Activated T-cell treated with anti-CD3 and anti-CD28 coated beads for 4 hours (primary cell): ENCODE data around the gene CROCC.
"Not testable (repeated sequence)": the region's sequence is repeated elsewhere in the genome, so short reads cannot be mapped to it uniquely, and the experiment has no call there.

ENCODE experiments used
- DNase-seq: peaks from one replicate; pipeline ENCODE4 v3.0.0-alpha.2; 2020

Gene CROCC

GRCh38 chr1:16921391-16922185 is at the start of gene CROCC:
TSS of gene CROCC (plus strand) at chr1:16921931. CDS start at chr1:16922019, 88 bp downstream.
- DNase-seq, result no peak

- DNase-seq, result not testable (repeated sequence)
Observed at GRCh38 chr1:16872152-16873075, 49.3 kb upstream of the CROCC start.

- DNase-seq, result peak; percentile 54
Observed at GRCh38 chr1:16873076-16873879, 48.5 kb upstream of the CROCC start.

DNA sequence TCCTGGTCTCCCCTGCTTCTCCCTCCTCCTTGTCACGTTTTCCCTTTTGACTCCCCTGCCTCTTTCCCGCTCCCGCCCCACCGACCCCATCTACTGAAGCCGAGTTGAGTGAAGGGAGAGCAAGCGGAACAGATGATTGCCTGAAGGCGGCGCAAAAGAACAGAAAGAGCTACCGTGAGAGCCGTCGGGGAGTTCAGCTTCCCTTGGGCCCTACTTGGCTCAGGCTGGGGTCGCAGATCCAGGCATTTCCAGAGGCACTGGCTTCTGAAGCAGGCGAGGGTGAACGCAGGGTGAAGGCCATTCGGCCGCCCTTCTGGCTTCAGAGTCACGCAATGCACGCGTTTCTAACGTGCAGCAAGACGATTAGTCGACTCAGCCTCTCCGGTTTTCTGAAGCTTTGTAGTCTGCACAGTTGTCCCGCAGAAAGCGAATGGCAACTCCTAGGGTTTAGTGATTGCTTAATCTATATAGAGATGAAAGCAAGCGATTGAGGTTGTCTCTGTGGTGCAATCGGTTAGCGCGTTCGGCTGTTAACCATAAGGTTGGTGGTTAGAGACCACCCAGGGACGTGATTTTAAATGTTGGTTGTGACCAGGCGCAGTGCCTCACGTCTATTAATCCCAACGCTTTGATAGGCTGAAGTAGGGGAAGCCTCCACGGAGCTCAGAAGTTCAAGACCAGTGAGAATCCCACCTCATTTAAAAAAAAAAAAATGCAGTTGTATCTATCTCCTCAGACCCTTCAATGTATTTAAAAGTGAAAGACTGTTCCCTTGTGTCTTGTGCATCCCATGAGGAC is 46.6 kb upstream of the CROCC start:
- not testable (repeated sequence) for DNase-seq

DNA sequence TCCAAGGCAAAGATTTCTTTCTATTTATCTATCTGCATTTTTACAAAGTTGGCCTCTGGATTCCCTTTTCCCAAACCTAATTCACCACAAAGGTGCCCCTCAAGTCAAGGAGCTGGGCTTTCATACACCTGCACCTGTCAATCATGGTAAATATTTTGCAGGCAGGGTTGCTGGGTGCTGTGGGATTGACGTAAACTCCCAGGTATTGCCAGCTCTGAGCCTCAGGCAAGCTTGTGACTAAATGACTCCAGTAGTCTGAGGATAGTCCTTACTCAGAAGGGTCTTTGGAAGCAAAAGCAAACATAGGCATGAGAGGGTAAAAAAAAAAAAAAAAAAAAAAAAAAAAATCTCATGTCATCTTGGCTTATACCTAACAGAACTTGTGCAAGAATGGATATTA is 40.0 kb upstream of the CROCC start:
- DNase-seq, result not testable (repeated sequence)

GRCh38 chr1:16882986-16883385 is 38.7 kb upstream of the CROCC start:
- DNase-seq, result no peak

DNA sequence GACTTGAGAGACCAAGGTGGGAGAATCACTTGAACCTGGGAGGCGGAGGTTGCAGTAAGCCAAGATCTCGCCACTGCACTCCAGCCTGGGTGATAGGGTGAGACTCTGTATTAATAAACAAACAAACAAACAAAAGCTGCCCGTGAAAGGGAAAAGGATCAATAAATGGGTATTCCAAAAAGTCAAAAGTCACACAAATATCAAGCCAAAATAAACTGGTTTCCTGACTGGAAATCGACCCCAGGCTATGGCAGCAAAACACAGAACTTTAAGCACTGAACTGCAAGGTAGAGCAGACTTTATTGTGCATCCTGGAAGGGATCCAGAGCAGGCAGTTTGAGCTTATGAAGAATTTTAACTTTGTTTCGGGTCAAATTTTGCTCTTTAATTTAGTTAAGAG is 37.2 kb upstream of the CROCC start:
- not testable (repeated sequence) for DNase-seq

DNA sequence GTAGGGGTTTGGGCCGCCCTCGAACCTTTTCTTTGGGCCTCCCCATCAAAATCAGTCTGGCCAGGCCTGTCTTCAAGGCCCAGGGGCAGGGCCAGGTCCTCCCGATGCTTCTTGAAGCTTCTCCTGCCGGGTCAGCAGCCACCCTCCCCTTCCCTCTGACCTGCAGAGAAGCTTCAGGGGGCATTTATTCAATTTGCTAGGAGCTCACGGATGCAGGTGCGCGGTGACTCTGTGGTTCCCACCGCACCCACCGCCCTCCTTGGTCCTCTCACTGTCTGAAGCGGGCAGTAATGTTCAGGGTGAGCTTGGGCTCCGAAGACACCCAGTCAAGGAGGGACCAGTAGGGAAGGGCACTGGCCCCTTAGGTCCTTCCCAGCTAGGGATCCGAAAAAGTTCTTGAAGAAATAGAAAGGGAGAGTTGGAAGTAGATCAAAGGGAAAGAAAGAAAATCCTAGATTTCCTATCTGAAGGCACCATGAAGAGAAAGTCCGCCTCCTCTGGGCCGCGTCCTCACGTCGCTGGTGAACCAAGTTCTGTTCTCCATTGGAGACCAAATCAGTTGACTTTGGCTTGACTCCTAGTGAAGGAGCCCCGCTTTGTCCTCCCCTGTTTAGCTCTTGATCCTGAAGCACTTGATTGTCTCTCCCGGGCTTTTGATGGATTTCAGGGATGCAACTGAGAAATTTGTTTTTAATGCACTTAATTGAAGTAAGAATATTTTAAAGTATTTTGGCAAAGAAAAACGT is 34.7 kb upstream of the CROCC start:
- DNase-seq, result no peak

GRCh38 chr1:16888860-16889816 is 32.6 kb upstream of the CROCC start:
- peak; percentile 39 for DNase-seq

GRCh38 chr1:16890539-16891021 is 31.2 kb upstream of the CROCC start:
- not testable (repeated sequence) for DNase-seq

DNA sequence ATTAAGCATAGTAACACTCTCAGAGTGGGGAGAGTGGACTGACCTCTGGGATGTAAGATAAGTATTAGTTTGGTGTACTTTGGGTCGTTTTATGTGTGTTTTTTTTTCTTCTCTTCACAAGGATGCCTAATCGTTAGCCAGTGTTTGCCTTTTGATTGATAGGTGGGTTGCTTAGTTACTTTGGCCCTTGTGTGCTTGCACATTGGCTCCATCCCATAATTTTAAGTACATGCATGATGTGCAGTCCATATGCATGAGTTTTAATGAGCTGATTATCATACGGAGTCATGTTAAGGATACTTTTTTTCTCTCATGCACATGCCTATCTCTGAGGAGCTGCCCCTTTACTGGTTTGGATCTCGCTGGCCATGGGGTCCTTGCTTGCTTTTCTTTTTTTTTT is 30.7 kb upstream of the CROCC start:
- not testable (repeated sequence) for DNase-seq

DNA sequence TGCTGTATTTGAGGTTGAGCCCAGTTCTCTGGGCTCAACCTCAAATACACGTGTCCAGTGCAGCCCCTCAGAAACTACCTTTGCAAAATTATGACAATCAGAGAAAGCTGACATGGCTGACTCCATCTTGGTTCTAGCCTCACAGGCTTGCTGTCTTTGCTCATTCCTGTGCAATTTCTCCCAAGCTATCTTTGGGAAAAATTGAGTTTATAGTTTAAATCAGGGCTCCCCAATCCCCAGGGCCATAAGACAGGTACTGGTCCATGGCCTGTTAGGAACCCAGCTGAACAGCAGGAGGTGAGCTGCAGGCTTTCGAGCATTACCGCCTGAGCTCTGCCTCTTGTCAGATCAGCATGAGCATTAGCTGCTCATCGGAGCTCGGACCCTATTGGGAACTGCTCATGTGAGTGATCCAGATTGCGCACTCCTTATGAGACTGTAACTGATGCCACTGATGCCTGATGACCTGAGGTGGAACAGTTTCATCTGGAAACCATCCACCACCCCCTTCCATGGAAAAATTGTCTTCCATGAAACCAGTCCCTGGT is 28.7 kb upstream of the CROCC start:
- DNase-seq, result not testable (repeated sequence)

DNA sequence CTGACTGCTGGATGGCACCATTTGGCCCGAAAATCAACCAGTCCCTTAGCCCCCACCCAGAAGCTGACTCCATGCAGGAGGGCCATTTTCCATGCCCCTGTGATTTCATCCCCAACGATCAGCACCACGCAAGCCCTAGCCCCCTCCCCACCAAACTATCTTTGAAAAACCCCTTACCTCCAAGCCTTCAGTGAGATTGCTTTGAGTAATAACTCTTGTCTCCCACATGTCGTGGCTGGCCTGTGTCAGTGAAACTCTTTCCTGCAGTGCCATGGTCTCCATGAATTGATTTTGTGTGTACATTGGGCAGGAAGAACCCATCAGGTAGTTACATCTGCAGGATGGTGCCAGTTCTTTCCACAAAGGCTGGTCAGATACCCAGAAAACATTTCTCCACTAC is 27.9 kb upstream of the CROCC start:
- not testable (repeated sequence) for DNase-seq

DNA sequence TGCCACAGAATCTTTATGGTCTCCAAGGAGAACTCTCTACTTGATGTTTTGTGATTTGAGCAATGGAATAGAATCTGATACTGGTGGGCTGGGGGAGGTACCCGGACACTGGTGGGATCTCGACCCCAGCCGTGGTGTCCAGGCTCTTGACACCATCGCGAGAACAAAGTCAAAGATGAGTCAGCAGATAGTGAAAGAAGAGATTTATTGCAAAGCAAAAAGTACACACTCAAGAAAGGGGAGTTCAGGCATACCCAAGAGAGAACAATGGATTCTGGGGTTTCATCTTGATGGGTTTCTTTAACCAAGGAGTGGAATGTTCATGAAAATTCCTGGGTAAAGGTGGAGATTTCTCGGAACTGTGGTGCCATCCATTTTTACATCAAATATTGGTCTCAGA is 27.4 kb upstream of the CROCC start:
- DNase-seq, result not testable (repeated sequence)

DNA sequence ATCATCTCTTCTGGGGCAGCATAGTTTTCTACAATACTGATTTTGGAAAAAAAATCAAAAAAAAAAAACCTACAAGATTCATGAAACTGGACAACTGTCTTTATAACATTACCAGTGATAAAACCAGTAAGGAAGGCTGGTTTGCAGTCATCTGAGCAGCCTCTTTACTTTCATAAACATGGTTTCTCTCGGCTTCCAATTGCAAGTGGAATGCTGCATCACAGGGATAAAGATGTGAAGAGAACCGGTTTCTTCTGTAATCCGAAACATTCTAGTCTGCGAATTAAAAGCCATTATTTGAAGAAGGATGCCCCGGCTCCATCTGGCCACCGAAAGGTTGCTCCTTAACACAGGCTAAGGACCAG is 26.5 kb upstream of the CROCC start:
- not testable (repeated sequence) for DNase-seq

GRCh38 chr1:16895598-16896315 is 26.0 kb upstream of the CROCC start, which contains the start of gene RNU1-2:
TSS of gene RNU1-2 (plus strand) at chr1:16895980.
- DNase-seq, result peak; percentile 76

DNA sequence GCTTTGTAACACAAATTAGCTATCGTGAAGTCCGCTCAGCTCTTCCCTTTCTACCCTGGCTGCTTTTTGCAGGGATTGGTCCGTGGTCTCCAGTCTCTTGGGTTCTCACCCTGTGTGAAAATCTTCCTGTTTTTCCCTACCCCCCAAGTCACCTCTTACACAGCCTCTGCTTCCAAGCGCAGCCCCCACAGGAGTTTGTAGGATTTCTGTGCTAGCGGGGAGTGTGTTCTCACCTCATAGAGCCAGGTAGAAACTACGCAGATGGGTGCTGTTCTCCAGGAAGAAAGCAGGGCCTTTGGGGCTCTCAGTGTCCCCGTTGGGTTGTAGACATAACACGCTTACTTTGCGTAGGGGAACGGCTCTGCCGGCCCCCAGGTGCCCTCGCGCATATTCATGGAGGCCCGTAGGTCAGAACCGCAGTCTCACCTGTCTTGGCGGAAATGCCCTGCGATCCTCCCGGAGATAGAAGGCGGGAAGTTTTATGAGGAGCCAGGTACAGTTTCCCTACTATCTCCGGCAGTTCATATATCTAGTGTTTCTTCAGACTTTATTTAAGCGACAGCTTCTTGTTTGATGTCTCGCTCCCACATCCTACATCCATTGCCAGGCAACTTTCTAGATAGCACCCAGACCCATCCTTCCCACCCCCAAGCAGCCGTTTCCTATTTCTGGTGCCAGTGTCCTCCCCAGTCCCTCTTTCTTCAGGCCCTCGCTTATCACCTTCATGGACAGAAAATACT is 25.2 kb upstream of the CROCC start:
- DNase-seq, result peak; percentile 48

DNA sequence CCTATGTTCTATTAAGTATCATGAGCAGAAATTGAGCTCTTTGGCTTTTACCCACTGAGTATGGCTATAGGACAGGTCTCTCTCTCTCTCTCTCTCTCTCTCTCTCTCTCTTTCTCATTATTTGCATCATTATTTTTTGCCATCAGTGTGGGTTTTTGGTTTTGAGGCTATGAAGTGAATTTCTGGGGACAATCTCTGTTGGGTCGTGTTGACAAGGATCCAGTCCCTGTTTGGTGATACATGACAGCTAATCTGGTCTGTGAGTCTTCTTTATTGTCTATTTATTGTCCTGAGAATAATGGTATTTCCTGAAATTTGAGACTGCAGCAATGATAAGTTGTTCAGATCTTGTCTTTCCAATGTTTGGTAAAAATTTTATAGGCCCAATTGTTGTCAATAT is 24.1 kb upstream of the CROCC start:
- not testable (repeated sequence) for DNase-seq
